Endothelial cell (in vitro differentiated cells): ENCODE data around the gene FZD7. TPM values are rescaled to one million over a fixed set of nuclear protein-coding genes. Genes with fewer than 3 reads are reported as not detected.

ENCODE experiments used
- DNase-seq: peaks from one replicate; pipeline ENCODE4 v3.0.0; 2021; ENCODE audit warnings: low spot score
- H3K27ac Mint-ChIP-seq: one replicate; pipeline ENCODE4 v1.8.0; 2021; ENCODE audit warnings: mixed read lengths, inconsistent platforms; ENCODE audit not compliant: unreplicated experiment
- H3K27me3 Mint-ChIP-seq: one replicate; pipeline ENCODE4 v1.8.0; 2021; ENCODE audit warnings: mild to moderate bottlenecking, moderate library complexity, mixed read lengths, inconsistent platforms; ENCODE audit not compliant: unreplicated experiment
- H3K36me3 Mint-ChIP-seq: one replicate; pipeline ENCODE4 v1.8.0; 2021; ENCODE audit warnings: mild to moderate bottlenecking, low read depth, mixed read lengths, inconsistent platforms; ENCODE audit not compliant: unreplicated experiment
- H3K4me1 Mint-ChIP-seq: one replicate; pipeline ENCODE4 v1.8.0; 2021; ENCODE audit warnings: mild to moderate bottlenecking, mixed read lengths, inconsistent platforms; ENCODE audit not compliant: unreplicated experiment
- H3K4me3 Mint-ChIP-seq: one replicate; pipeline ENCODE4 v1.8.0; 2021; ENCODE audit warnings: mild to moderate bottlenecking, mixed read lengths, inconsistent platforms; ENCODE audit not compliant: unreplicated experiment
- H3K9me3 Mint-ChIP-seq: one replicate; pipeline ENCODE4 v1.8.0; 2021; ENCODE audit warnings: mixed read lengths, inconsistent platforms; ENCODE audit not compliant: unreplicated experiment
- CTCF ChIP-seq: fragments of 200-600 bp; sonication (generic); IDR thresholded peaks from one replicate; pipeline ENCODE4 v1.5.0; 2021; ENCODE audit warnings: antibody characterized with exemption; ENCODE audit not compliant: unreplicated experiment
- total RNA-seq: library from RNA; stranded (reverse); fragmentation: NEBNext Ultra II Directional; extraction: Animal tissue kit (Norgen Biotek cat#: 25700); gene quantifications from one replicate; pipeline ENCODE4 v1.2.1, GENCODE V29; 2021; ENCODE audit not compliant: unreplicated experiment

The FZD7 gene
- total RNA-seq, 1 donor from 2014 or later: 42.2 TPM

- no peak for DNase-seq
- Mint-ChIP-seq H3K27ac (no peak overlapping the region), H3K9me3 (no peaks in the 10 kb centered on the region), H3K27me3 (peaks cover 2% of the 10 kb centered on the region), H3K4me3 (no peak overlapping the region), H3K4me1 (peaks cover 21% of the 10 kb centered on the region), H3K36me3 (no peaks in the 10 kb centered on the region)
- no peak for TF ChIP-seq CTCF
Measured at GRCh38 chr2:202050652-202051051, 17.0 kb downstream of the FZD7 start.

- no peaks in the 10 kb centered on the region for H3K9me3 Mint-ChIP-seq
- TF ChIP-seq CTCF: no peak
- no peak overlapping the region for H3K27ac Mint-ChIP-seq
- no peak for DNase-seq
- H3K4me1 Mint-ChIP-seq: peaks cover 13% of the 10 kb centered on the region
- H3K4me3 Mint-ChIP-seq: no peak overlapping the region
- H3K27me3 Mint-ChIP-seq: peaks cover 2% of the 10 kb centered on the region
- H3K36me3 Mint-ChIP-seq: no peaks in the 10 kb centered on the region
Measured at GRCh38 chr2:202051499-202052161, 18.0 kb downstream of the FZD7 start.

- H3K27ac Mint-ChIP-seq: no peak overlapping the region
- no peaks in the 10 kb centered on the region for H3K36me3 Mint-ChIP-seq
- TF ChIP-seq CTCF: no peak
- no peak for DNase-seq
- H3K4me3 Mint-ChIP-seq: no peak overlapping the region
- no peaks in the 10 kb centered on the region for H3K9me3 Mint-ChIP-seq
- H3K27me3 Mint-ChIP-seq: peaks cover 2% of the 10 kb centered on the region
- H3K4me1 Mint-ChIP-seq: peaks cover 12% of the 10 kb centered on the region
Measured at GRCh38 chr2:202052235-202052634, 18.6 kb downstream of the FZD7 start.

- DNase-seq: no peak
- H3K4me1 Mint-ChIP-seq: peaks cover 10% of the 10 kb centered on the region
- no peaks in the 10 kb centered on the region for H3K27me3 Mint-ChIP-seq
- no peak for TF ChIP-seq CTCF
- no peak overlapping the region for H3K4me3 Mint-ChIP-seq
- H3K9me3 Mint-ChIP-seq: no peaks in the 10 kb centered on the region
- no peaks in the 10 kb centered on the region for H3K36me3 Mint-ChIP-seq
- H3K27ac Mint-ChIP-seq: no peak overlapping the region
Measured at GRCh38 chr2:202054679-202055078, 21.0 kb downstream of the FZD7 start.

- no peak for TF ChIP-seq CTCF
- H3K9me3 Mint-ChIP-seq: no peaks in the 10 kb centered on the region
- H3K4me1 Mint-ChIP-seq: peaks cover 2% of the 10 kb centered on the region
- H3K36me3 Mint-ChIP-seq: no peaks in the 10 kb centered on the region
- no peak for DNase-seq
- no peaks in the 10 kb centered on the region for H3K27me3 Mint-ChIP-seq
- H3K4me3 Mint-ChIP-seq: no peak overlapping the region
- no peak overlapping the region for H3K27ac Mint-ChIP-seq
Measured at GRCh38 chr2:202056611-202057010, 23.0 kb downstream of the FZD7 start.
